Stimulated activated CD4-positive, alpha-beta T cell treated with anti-CD3 and anti-CD28 coated beads, Interleukin-1b, Interleukin-23, amount 100 ng/mL, for 4 hours (primary cell): Measurements from ENCODE around the gene INO80.
A peak's percentile ranks its signal among the peaks of the same experiment; 100 is the strongest.
"Not testable (repeated sequence)": the region's sequence is repeated elsewhere in the genome, so short reads cannot be mapped to it uniquely, and the experiment has no call there.

Experiments used
- DNase-seq, 2 donors: peaks; one replicate each; pipeline ENCODE4 v3.0.0-alpha.2; 2020; ENCODE audit warnings: low read depth in 2 of 2

The INO80 gene, protein sequence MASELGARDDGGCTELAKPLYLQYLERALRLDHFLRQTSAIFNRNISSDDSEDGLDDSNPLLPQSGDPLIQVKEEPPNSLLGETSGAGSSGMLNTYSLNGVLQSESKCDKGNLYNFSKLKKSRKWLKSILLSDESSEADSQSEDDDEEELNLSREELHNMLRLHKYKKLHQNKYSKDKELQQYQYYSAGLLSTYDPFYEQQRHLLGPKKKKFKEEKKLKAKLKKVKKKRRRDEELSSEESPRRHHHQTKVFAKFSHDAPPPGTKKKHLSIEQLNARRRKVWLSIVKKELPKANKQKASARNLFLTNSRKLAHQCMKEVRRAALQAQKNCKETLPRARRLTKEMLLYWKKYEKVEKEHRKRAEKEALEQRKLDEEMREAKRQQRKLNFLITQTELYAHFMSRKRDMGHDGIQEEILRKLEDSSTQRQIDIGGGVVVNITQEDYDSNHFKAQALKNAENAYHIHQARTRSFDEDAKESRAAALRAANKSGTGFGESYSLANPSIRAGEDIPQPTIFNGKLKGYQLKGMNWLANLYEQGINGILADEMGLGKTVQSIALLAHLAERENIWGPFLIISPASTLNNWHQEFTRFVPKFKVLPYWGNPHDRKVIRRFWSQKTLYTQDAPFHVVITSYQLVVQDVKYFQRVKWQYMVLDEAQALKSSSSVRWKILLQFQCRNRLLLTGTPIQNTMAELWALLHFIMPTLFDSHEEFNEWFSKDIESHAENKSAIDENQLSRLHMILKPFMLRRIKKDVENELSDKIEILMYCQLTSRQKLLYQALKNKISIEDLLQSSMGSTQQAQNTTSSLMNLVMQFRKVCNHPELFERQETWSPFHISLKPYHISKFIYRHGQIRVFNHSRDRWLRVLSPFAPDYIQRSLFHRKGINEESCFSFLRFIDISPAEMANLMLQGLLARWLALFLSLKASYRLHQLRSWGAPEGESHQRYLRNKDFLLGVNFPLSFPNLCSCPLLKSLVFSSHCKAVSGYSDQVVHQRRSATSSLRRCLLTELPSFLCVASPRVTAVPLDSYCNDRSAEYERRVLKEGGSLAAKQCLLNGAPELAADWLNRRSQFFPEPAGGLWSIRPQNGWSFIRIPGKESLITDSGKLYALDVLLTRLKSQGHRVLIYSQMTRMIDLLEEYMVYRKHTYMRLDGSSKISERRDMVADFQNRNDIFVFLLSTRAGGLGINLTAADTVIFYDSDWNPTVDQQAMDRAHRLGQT (N-terminal part only)

DNA sequence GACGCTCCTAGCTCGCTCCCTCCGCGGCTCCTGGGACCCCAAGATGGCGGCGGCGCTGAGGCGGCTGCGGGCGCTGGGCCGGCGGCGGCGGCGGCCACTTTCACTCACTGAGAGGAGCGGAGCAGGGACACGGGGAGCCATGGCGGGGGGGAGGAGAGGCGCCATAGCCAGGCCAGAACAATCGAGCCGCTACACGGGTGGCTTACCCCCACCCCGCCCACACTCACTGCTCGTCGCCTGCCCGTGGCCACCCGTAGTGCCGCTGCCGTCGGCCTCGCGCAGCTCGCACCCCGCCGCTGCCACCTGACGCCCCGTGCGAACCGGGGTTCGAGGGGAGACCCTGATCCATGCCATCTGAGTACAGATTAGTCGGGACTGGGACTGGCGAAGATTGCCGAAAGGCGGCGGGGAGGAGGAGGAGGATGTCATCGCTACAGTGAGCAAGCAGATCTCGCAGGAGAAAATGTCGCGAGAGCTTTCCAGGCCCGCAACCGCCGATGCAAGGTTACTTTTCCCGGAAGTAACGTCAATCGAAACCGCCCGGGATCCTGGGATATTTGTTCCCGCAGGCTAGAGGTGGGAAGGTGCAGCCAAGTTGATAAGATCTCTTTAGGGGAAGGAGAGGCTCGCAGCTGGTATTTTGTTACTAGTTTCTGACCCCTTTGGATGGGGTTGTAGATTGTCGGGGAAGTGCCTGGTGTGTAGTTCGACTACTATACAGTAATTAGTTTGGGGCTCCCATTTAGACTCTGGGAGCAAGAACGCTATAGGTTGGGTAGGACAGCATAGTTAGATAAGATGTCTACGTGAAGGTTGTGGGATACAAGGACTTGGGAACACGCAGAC, at the start of gene INO80:
Gene INO80 (minus strand): TSS at position 165 of the 846 bp plus-strand sequence. CDS start 19,970 bp downstream, outside the sequence.
- DNase-seq = peak; percentile 88 to 95

DNA sequence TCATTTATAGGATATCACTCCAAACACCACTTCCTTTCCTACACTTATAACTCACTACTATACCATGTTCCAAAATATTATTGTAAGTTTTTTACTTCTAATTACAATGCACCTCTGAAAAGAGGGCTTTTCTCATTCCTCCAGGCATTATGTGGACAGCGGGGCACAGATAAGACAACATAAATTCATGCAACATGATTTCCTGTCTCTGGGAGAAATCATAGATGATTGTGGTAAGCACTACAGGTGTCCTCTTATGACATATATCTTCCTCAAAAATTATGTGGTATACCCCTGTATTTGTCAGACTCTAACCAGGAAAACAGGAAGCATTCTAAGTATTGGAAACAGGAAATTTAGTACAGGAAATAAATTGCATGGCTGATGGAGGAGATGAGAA, 45.7 kb upstream of the INO80 start:
- DNase-seq = no peak

DNA sequence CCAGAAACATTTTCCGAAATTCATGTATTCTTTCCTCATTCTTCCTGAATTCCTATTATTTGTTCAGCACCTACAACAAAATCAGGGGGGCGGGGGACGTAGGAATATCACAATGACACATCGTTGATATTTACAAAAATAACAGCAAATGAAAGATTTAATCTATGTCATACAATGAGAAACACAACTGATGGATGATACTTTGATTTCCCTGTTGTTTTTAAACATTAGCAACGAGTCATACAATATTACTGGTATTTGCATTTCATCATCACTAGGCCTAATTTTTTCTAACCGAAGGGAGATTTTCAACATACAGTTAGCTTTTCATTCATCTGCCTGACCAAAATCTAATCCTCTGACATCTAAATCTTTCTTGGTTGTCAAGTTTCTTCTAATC, 45.3 kb upstream of the INO80 start:
- no peak for DNase-seq

DNA sequence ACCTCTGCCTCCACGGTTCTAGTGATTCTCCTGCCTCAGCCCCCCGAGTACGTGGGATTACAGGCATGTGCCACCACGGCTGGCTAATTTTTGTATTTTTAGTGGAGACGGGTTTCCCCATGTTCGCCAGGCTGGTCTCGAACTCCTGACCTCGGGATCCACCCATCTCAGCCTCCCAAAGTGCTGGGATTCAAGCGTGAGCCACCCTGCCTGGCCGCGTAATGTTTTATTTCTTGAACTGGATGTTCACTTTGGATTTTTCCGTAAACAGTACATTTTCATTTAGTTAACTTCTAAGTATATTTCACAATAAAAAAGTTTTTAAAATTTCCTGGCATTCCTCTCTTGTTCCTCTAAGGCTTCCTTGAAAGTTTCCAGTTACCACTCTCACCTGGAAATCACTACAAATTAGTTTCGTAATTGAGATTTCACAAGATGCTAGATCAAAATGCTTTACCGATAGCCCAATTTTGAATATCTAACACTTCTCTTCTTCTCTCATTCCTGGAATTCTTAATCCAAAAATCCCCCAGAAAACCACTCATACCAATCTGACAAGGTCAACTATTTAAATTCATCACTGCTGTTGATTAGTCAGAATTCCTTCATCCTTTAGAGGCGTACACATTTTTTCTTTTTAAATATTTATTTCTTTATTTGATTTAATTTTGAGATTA, 44.7 kb upstream of the INO80 start:
- no peak for DNase-seq

DNA sequence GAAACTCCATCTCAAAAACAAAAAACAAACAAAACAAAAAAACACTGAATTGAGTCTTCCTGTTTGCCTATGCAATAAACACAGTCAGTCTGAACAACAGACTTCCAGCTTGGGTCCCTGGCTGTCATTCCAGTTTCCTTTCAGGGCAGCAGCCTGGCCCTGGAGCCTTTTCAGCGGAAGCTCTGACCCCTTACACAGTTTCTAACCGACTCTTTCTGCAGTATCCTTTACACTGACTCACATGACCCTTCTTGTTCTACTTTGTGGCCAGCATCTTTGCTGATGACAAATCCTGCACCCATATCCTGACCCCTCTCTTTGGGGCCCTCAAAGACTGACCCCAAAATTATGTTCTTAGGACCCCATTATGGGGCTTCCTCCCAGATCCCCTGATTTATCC, 38.3 kb upstream of the INO80 start:
- DNase-seq = no peak

DNA sequence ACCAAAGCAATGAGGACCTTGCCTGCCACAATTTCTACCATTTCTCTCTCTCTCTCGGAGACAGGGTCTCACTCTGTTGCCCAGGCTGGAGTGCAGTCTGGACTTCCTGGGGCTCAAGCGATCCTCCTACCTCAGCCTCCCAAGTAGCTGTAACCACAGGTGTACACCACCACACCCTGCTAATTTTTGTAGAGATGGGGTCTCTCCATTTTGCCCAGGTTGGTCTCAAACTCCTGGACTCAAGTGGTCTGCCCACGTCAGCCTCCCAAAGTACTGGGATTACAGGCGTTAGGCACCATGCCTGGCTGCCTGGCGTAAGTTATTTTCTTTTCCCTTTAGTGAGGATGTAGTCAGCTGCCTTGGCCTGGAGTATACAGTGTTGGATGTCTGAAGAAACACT, 37.7 kb upstream of the INO80 start:
- DNase-seq = no peak

DNA sequence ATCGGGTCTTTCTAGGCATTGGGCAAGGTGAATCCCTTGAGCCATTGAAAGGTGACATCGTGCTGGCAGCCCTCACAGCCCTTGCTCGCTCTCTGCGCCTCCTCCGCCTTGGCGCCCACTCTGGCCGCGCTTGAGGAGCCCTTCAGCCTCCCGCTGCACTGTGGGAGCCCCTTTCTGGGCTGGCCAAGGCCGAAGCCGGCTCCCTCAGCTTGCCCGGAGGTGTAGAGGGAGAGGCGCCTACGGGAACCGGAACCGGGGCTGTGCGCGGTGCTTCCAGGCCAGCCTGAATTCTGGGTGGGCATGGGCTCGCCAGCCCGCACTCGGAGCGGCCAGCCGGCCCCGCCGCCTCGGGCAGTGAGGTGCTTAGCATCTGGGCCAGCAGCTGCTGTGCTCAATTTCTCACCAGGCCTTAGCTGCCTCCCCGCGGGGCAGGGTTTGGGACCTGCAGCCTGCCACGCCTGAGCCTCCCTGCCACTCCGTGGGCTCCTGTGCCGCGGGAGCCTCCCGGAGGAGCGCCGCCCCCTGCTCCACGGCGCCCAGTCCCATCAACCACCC, 35.4 kb upstream of the INO80 start:
- DNase-seq = no peak

DNA sequence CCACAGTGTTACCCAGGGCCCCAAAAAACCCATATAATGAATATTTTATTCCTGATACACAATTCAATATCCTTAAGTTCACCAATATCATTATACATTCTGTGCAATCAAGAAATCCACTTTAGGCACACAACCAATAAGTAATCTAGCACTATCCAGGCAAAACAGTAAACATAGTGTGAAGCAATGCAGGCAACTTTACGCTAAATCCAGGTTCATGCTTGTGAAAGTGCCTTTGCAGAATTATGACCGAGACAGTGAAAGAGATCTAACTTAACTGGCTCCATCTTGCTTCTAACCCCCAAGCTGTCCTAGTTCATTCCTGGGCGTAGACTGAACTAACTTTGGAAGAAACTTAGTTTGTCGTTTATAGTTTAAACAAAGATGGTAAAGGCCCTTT, 34.2 kb upstream of the INO80 start:
- no peak for DNase-seq

DNA sequence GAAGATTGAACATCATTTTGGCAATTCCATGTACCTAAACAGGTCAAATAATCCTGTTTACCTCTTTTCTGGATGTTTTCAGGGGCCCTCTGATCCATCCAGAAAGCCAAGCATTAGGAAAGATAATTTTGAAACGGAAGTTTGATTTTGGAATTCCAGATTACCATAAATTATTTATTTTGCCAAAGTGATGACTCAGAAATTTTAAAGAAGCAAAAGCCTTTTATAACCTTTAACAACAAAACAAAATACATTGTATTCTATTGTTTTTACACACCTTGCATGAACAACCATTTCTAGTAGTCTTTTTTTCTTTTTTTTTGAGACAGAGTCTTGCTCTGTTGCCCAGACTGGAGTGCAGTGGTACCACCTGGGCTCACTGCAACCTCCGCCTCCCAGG, 32.0 kb upstream of the INO80 start:
- DNase-seq = no peak

DNA sequence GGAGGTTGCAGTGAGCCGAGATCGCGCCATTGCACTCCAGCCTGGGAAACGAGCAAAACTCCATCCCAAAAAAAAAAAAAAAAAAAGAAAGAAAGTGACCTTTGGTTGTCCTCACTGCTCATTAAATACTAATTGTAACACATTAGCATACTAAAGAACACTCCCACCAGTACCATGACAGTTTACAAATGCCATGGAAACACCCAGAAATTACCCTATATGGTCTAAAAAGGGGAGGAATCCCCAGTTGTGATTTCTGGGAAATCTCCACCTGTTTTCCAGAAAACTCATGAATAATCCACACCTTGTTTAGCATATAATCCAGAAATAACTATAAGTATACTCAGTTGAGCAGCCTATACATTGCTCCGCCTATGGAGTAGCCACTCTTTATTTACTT, 23.5 kb upstream of the INO80 start:
- no peak for DNase-seq

DNA sequence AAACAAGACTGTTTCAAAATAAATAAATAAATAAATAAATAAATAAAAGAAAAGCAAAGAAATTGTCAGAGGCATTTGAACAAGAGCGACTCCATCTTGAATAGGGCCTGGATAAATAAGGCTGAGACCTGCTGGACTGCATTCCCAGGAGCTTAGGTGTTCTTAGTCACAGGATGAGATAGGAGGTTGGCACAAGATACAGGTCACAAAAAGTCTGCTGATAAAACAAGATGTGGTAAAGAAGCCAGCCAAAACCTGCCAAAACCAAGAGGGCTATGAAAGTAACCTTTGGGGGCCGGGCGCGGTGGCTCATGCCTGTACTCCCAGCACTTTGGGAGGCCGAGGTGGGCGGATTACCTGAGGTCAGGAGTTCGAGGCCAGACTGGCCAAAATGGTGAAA, 23.0 kb upstream of the INO80 start:
- not testable (repeated sequence) for DNase-seq

DNA sequence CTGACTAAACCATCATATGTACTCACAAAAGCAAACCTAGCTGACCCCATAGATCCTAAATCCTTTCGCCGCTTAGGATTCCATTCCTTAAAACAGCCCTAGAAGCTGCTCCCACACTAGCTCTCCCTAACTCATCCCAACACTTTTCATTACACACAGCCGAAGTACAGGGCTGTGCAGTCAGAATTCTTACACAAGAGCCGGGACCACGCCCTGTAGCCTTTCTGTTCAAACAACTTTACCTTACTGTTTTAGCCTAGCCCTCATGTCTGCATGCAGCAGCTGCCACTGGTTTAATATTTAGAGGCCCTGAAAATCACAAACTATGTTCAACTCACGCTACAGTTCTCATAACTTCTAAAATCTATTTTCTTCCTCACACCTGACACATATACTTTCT, 19.5 kb upstream of the INO80 start:
- DNase-seq = not testable (repeated sequence)

DNA sequence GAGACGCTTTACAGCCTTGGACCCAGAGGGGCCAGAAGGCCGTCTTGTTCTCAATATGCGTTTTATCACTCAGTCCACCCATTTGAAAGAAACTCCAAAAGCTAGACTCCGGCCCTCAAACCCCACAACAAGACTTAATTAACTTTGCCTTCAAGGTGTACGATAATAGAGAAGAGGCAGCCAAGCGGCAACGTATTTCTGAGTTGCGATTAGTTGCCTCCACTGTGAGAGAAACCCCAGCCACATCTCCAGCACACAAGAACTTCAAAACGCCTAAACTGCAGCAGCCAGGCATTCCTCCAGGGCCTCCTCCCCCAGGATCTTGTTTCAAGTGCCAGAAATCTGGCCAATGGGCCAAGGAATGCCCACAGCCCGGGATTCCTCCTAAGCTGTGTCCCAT, 17.4 kb upstream of the INO80 start:
- DNase-seq = no peak

DNA sequence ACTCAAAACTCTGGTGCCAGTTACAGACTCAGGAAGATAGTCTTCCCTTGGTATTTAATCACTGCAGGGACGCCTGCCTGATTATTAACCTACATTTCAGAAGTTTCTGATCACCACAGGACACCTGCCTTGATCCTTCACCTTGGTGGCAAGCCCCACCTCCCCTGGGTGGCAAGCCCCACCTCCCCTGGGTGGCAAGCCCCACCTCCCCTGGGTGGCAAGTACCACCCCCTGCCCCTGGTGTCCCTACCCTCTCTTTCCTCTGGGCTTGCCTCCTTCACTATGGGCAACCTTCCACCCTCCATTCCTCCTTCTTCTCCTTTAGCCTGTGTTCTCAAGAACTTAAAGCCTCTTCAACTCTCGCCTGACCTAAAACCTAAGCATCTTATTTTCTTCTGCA, 16.0 kb upstream of the INO80 start:
- DNase-seq = not testable (repeated sequence)

DNA sequence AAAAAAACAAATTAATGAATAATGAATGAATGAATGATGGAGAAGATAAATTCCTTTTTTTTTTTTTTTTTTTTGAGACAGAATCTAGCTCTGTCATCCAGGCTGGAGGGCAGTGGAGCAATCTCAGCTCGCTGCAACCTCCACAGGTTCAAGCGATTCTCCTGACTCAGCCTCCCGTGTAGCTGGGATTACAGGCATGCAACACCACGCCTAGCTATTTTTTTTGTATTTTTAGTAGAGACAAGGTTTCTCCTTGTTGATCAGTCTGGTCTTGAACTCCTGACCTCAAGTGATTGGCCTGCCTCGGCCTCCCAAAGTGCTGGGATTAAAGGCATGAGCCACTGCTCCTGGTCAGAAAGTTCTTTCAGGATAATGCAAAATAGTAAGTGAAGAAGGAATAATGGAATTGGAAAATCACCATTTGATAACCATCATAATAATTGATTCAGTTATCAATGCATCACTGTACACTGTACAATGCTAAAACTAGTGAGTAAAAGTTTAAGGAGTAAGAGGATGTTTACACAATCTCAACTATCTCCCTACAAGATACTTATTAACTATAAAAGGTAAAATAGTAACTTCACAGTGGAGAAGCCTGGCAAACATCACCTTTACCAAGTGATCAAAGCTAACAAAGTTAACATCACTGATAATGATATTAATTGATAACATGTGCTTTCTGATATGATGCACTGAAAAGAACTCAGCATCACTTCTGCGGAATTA, 12.3 kb upstream of the INO80 start:
- DNase-seq = no peak

DNA sequence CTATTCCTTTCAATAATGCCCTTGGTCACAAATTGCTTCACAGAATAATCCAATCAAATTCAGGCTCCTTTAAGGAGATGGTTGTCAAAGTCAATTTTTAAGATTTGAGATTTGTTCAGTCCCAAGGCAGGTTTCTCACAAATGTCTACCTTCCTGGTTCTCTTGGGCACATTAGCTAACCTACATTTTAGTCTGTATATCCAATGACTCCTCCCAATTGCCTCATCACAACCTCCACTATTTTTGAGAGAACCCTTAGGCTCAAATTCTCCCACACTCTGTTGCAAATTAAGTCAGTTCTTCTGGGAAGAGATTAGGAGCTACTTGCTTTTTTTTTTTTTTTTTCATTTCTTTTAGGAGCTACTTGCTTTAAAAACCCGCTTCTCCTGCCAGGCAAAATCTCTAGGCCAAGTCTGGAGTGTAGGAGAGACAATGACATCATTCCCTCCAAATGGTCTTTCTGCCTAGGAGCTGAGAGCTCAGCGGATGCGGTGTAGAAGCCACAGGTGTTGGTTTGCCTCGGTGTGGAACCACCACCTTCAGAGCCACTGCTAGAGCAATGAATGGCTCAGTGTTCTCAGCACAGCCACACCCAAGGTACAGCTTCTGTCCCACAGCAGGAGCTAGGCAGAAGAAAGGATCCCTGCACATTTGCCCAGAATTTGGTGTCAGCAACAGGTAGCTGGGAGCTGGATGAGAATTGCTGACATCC, 10.0 kb upstream of the INO80 start:
- DNase-seq = no peak

DNA sequence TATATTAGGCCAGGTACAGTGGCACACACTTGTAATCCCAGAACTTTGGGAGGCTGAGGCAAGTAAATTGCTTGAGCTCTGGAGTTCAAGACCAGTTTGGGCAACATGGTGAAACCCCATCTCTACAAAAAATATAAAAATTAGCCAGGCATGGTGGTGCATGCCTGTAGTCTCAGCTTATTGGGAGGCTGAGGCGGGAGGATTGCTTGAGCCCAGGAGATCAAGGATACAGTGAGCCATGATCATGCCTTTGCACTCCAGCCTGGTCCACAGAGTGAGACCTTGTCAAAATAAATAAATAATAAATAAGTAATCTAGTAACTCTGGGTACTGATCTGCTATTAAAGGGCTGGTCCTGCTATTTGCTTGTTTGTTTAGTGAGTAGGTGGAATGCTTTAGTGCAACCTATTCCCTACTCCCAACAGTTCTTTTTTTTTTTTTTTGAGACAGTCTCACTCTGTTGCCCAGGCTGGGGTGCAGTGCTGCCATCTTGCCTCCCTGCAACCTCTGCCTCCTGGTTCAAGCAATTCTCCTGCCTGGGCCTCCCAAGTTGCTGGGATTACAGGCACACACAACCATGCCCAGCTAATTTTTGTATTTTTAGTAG, 9.1 kb upstream of the INO80 start:
- DNase-seq = no peak

DNA sequence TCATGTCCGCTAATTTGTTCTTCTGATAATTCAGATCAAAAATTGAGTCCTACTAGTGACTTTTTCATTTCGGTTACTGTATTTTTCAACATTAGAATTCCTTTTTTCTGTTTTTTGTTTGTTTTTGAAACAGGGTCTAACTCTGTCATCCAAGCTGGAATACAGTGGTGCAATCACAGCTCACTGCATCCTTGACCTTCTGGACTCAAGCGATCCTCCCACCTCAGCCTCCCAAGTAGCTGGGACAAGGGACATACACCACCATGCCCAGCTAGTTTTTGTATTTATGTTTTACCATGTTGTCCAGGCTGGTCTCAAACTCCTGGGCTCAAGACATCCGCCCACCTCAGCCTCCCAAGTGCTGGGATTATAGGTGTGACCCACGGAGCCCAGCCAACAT, 8.0 kb upstream of the INO80 start:
- no peak for DNase-seq

DNA sequence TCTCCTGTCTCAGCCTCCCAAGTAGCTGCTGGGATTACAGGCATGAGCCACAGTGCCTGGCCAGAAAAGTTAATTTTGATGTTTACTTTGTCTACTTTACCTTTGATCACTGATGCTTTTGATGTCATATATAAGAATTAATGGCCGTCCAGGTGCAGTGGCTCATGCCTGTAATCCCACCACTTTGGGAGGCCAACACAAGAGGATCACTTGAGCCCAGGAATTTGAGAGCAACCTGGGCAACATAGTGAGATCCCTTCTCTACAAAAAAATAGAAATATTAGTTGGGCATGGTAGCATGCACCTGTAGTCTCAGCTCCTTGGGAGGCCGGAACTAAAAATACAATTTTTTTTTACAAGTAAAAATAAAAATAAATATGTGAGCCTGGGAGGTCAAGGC, 6.8 kb upstream of the INO80 start:
- DNase-seq = no peak
